Measurements from ENCODE around the gene CSF3R. TPM values are rescaled to one million over a fixed set of nuclear protein-coding genes. Genes with fewer than 3 reads are reported as not detected.

Gene CSF3R
- polyA plus RNA-seq, 1 donor from 2014 or later, result not detected

- Histone ChIP-seq H4K20me1 (ENCODE audit: insufficient read depth) (no peaks in the 10 kb centered on the region), H3K4me3 (ENCODE audit: low read length) (no peak overlapping the region), H3K9ac (ENCODE audit: low read length) (no peak overlapping the region), H3K27me3 (ENCODE audit: insufficient read depth, low read depth, low read length) (no peaks in the 10 kb centered on the region), H3F3A (ENCODE audit: insufficient read depth, low read length, poor library complexity, severe bottlenecking) (no peaks in the 10 kb centered on the region), H3K4me2 (ENCODE audit: low read length) (no peak overlapping the region), H3K27ac (ENCODE audit: low read length) (no peak overlapping the region), H3K36me3 (ENCODE audit: insufficient read depth, low read length) (no peaks in the 10 kb centered on the region), H3K9me2 (ENCODE audit: insufficient read depth, low read length) (no peaks in the 10 kb centered on the region), H3K79me2 (replicated peaks; ENCODE audit: insufficient read depth, low read length) (no peaks in the 10 kb centered on the region), H2AFZ (ENCODE audit: low read depth, low read length) (no peak overlapping the region), H3K9me3 (ENCODE audit: low read length) (no peaks in the 10 kb centered on the region)
- no peak for TF ChIP-seq EZH2 (IDR thresholded peaks at IDR 0.05; ENCODE audit: borderline replicate concordance, insufficient read depth, low read length, poor library complexity, severe bottlenecking)
- no peak for TF ChIP-seq REST (IDR thresholded peaks at IDR 0.05; ENCODE audit: borderline replicate concordance)
- no peak for TF ChIP-seq TAF1 (IDR thresholded peaks at IDR 0.05; ENCODE audit: low read depth)
- no peak for TF ChIP-seq RAD21 (conservative IDR thresholded peaks at IDR 0.05)
- no peak for TF ChIP-seq POLR2AphosphoS5 (IDR thresholded peaks at IDR 0.05)
- TF ChIP-seq EP300 (conservative IDR thresholded peaks at IDR 0.05; ENCODE audit: poor library complexity, severe bottlenecking), result no peak
- TF ChIP-seq CTCF (IDR thresholded peaks at IDR 0.05; ENCODE audit: poor library complexity, severe bottlenecking), result no peak
- no peak for TF ChIP-seq SMC3 (conservative IDR thresholded peaks at IDR 0.05; ENCODE audit: poor library complexity)
- no peak for TF ChIP-seq MXI1 (conservative IDR thresholded peaks at IDR 0.05; ENCODE audit: poor library complexity, severe bottlenecking)
Measured at GRCh38 chr1:36471830-36472641, 10.7 kb downstream of the CSF3R start.

DNA sequence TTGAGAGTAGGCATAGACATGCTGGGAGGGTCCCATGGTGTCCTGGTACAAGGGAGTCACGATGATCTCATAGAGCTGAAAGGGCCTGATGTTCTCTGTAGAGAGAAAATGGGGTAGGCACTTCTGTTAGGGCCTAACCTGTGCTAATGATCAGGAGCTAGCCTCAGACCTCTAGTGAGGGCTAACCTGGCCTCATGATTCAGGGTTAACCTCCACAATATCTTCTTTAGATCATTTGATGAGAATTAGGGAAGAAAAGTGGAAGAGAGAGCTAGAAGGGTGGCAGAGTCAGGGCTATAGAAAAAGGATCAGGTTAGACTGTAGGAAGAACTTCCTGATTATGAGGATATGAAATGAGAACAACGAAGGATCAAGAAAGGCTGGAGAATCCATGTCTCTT, 13.6 kb downstream of the CSF3R start:
- H3K36me3 ChIP-seq (ENCODE audit: insufficient read depth, low read length), result no peaks in the 10 kb centered on the region
- no peak for TF ChIP-seq RAD21 (conservative IDR thresholded peaks at IDR 0.05)
- no peak for TF ChIP-seq CTCF (IDR thresholded peaks at IDR 0.05; ENCODE audit: poor library complexity, severe bottlenecking)
- TF ChIP-seq MXI1 (conservative IDR thresholded peaks at IDR 0.05; ENCODE audit: poor library complexity, severe bottlenecking), result no peak
- TF ChIP-seq SMC3 (conservative IDR thresholded peaks at IDR 0.05; ENCODE audit: poor library complexity), result no peak
- TF ChIP-seq EZH2 (IDR thresholded peaks at IDR 0.05; ENCODE audit: borderline replicate concordance, insufficient read depth, low read length, poor library complexity, severe bottlenecking), result no peak
- no peak for TF ChIP-seq POLR2AphosphoS5 (IDR thresholded peaks at IDR 0.05)
- no peak for TF ChIP-seq EP300 (conservative IDR thresholded peaks at IDR 0.05; ENCODE audit: poor library complexity, severe bottlenecking)
- TF ChIP-seq REST (IDR thresholded peaks at IDR 0.05; ENCODE audit: borderline replicate concordance), result no peak
- TF ChIP-seq TAF1 (IDR thresholded peaks at IDR 0.05; ENCODE audit: low read depth), result no peak
- H3K9me2 ChIP-seq (ENCODE audit: insufficient read depth, low read length), result no peaks in the 10 kb centered on the region
- H3F3A ChIP-seq (ENCODE audit: insufficient read depth, low read length, poor library complexity, severe bottlenecking), result no peaks in the 10 kb centered on the region
- H3K27me3 ChIP-seq (ENCODE audit: insufficient read depth, low read depth, low read length), result no peaks in the 10 kb centered on the region
- H3K79me2 ChIP-seq (replicated peaks; ENCODE audit: insufficient read depth, low read length), result no peaks in the 10 kb centered on the region
- H3K9ac ChIP-seq (ENCODE audit: low read length), result no peak overlapping the region
- H4K20me1 ChIP-seq (ENCODE audit: insufficient read depth), result no peaks in the 10 kb centered on the region
- no peak overlapping the region for H3K4me2 ChIP-seq (ENCODE audit: low read length)
- no peaks in the 10 kb centered on the region for H3K9me3 ChIP-seq (ENCODE audit: low read length)
- H3K4me3 ChIP-seq (ENCODE audit: low read length), result no peak overlapping the region
- H3K27ac ChIP-seq (ENCODE audit: low read length), result no peak overlapping the region
- no peak overlapping the region for H2AFZ ChIP-seq (ENCODE audit: low read depth, low read length)
